ENCODE measurements around the gene TMEM250.

DNA sequence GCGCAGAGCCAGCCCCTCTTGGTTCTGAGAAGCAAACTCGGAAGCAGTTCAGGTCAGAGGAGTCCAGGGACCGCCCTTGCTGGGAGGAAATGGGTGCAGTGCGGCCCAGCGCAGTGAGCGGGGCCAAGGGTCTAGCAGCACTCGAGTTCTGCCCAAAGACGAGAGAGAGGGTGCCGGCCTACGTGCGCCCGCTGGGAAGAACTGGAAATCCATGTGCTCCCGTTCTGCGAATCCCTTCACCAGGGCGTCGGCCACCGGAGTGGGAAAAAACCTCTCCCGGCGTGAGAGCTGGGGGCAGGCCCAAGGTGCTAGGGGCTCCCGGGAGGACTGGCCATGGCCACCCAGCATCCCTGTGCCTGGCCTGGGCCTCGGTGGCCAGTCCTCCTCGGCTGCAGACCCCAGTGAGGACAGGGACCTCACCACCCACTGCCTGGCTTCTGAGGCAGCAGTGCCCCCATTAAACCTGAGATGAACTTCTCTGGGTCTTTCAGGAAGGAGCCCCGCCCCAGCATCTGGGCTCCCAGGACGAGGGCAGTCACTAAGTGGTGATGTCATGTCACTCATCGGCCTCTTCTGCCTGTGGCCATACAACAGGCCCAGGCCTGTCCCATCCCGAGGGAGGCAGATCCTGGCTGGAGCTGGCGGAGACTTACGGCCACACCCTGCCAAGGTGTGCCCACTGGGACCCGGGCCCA is 10.6 kb downstream of the TMEM250 start:
- TF ChIP-seq POLR2AphosphoS5 (IDR thresholded peaks at IDR 0.05) = no peak
- TF ChIP-seq, protein P1, sequence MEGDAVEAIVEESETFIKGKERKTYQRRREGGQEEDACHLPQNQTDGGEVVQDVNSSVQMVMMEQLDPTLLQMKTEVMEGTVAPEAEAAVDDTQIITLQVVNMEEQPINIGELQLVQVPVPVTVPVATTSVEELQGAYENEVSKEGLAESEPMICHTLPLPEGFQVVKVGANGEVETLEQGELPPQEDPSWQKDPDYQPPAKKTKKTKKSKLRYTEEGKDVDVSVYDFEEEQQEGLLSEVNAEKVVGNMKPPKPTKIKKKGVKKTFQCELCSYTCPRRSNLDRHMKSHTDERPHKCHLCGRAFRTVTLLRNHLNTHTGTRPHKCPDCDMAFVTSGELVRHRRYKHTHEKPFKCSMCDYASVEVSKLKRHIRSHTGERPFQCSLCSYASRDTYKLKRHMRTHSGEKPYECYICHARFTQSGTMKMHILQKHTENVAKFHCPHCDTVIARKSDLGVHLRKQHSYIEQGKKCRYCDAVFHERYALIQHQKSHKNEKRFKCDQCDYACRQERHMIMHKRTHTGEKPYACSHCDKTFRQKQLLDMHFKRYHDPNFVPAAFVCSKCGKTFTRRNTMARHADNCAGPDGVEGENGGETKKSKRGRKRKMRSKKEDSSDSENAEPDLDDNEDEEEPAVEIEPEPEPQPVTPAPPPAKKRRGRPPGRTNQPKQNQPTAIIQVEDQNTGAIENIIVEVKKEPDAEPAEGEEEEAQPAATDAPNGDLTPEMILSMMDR (IDR thresholded peaks at IDR 0.05) = no peak

Measured in sigmoid colon (tissue), 4 donors.